ENCODE data around the gene OR2T2. TPM values are rescaled to one million over a fixed set of nuclear protein-coding genes. Genes with fewer than 3 reads are reported as not detected.
"Not testable (repeated sequence)": the region's sequence is repeated elsewhere in the genome, so short reads cannot be mapped to it uniquely, and the experiment has no call there.

OR2T2 gene
- total RNA-seq, 1 experiment from 2014 or later: not detected

DNA sequence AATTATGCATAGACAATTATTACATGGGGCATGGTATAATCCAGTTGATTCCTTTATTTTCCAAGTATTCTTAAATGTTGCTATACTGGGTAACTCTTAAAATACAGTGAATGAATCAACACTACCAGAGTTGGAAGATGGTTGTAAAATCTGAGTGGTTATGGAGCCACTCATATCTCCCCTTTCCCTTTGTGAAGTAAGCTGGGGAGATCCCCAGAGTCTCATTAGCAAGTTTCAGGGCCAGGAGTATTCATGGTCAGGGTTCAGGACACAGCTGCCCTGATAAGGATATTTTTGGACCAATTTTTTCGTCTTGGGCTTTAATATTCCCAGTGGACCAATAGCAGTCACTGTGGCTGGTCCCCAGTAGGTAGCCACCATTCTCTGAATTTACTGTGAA, 6.8 kb upstream of the OR2T2 start:
- not testable (repeated sequence) for H2BK5ac ChIP-seq (ENCODE audit: insufficient read length, low read length); H3K36me3 Mint-ChIP-seq (ENCODE audit: insufficient read depth in 1 of 3, low read depth in 3 of 3); H4K20me1 ChIP-seq (ENCODE audit: control insufficient read depth, insufficient read depth, insufficient read length); H3K9ac ChIP-seq (ENCODE audit: extremely low read depth, insufficient read length, low read length); H3K4me3 Mint-ChIP-seq; H2BK120ac ChIP-seq (ENCODE audit: low read depth, low read length, poor library complexity, severe bottlenecking); H2AK5ac ChIP-seq (ENCODE audit: insufficient read length, low read length); H4K91ac ChIP-seq (ENCODE audit: insufficient read length, low read depth, low read length); H3K79me2 ChIP-seq (ENCODE audit: insufficient read depth, low read length); H2BK15ac ChIP-seq (ENCODE audit: low read depth, low read length); H3T11ph ChIP-seq (ENCODE audit: low read length); H3K79me1 ChIP-seq (ENCODE audit: insufficient read depth, low read depth, low read length, poor library complexity, severe bottlenecking); H3K4me1 ChIP-seq (ENCODE audit: insufficient read depth, low read length); H2AFZ ChIP-seq (ENCODE audit: low read length); H3K23me2 ChIP-seq (ENCODE audit: insufficient read length, low read depth, low read length, poor library complexity, severe bottlenecking); H3K27ac Mint-ChIP-seq; H3K27ac ChIP-seq (ENCODE audit: insufficient read length, low read depth, low read length); H3K18ac ChIP-seq (ENCODE audit: insufficient read length, low read depth, low read length); H3K4ac ChIP-seq (ENCODE audit: low read depth, low read length); H3K14ac ChIP-seq (ENCODE audit: insufficient read depth, low read length); H3K23ac ChIP-seq (ENCODE audit: insufficient read length, low read depth, low read length); H2BK20ac ChIP-seq (ENCODE audit: low read depth, low read length, poor library complexity, severe bottlenecking); H3K27me3 Mint-ChIP-seq (ENCODE audit: low read depth); H2BK12ac ChIP-seq (ENCODE audit: insufficient read length, low read depth, low read length); H3K4me1 Mint-ChIP-seq; DNase-seq; H4K8ac ChIP-seq (replicated peaks; ENCODE audit: insufficient read length, low read depth, low read length); H3K27me3 ChIP-seq (ENCODE audit: insufficient read depth, low read length); H4K5ac ChIP-seq (ENCODE audit: insufficient read length, low read depth, low read length); H3K4me2 ChIP-seq (ENCODE audit: insufficient read depth, insufficient read length, low read length); H3K56ac ChIP-seq (ENCODE audit: insufficient read length, low read depth, low read length)
- WGBS (ENCODE audit: extremely low coverage, insufficient read length, low lambda C conversion rate): no CpG with 5 or more reads among the region's 1 CpG
- H3K9me3 Mint-ChIP-seq: peaks cover 55 to 59% of the 10 kb centered on the region in 2 experiments
- peaks cover 26% of the 10 kb centered on the region for H3K9me3 ChIP-seq (ENCODE audit: control insufficient read depth, low read depth, low read length)

DNA sequence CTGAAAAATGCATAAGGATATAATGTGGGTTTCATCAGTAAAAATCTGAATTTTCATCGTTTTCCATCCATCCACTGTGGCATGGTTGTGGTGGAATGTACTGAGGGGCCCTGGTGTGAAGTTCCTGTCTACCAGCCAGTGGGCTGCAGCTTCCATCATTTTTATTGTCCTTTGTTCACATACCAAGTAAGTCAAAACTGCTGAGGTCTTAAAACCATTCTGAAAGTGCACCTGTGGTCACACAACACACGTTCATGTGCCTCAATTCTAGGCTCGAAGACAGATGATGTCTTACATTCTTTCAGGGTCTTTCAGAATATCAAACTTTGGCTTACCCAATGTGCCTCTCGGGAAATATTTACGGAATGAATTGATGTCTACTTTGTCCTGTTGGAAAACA, 6.2 kb upstream of the OR2T2 start:
- H3K9me3 ChIP-seq (ENCODE audit: control insufficient read depth, low read depth, low read length): peaks cover 22% of the 10 kb centered on the region
- not testable (repeated sequence) for DNase-seq; H3K4ac ChIP-seq (ENCODE audit: low read depth, low read length); H3K27ac ChIP-seq (ENCODE audit: insufficient read length, low read depth, low read length); H4K5ac ChIP-seq (ENCODE audit: insufficient read length, low read depth, low read length); H2BK5ac ChIP-seq (ENCODE audit: insufficient read length, low read length); H3K56ac ChIP-seq (ENCODE audit: insufficient read length, low read depth, low read length); H3K9ac ChIP-seq (ENCODE audit: extremely low read depth, insufficient read length, low read length); H2BK15ac ChIP-seq (ENCODE audit: low read depth, low read length); H4K8ac ChIP-seq (replicated peaks; ENCODE audit: insufficient read length, low read depth, low read length); H3K79me1 ChIP-seq (ENCODE audit: insufficient read depth, low read depth, low read length, poor library complexity, severe bottlenecking); H4K91ac ChIP-seq (ENCODE audit: insufficient read length, low read depth, low read length); H2BK12ac ChIP-seq (ENCODE audit: insufficient read length, low read depth, low read length); H3K27me3 Mint-ChIP-seq (ENCODE audit: low read depth); H3K14ac ChIP-seq (ENCODE audit: insufficient read depth, low read length); H3K23me2 ChIP-seq (ENCODE audit: insufficient read length, low read depth, low read length, poor library complexity, severe bottlenecking); H3K27ac Mint-ChIP-seq; H3K4me2 ChIP-seq (ENCODE audit: insufficient read depth, insufficient read length, low read length); H3K18ac ChIP-seq (ENCODE audit: insufficient read length, low read depth, low read length); H3K4me1 Mint-ChIP-seq; H3K4me1 ChIP-seq (ENCODE audit: insufficient read depth, low read length); H3K27me3 ChIP-seq (ENCODE audit: insufficient read depth, low read length); H2AK5ac ChIP-seq (ENCODE audit: insufficient read length, low read length); H4K20me1 ChIP-seq (ENCODE audit: control insufficient read depth, insufficient read depth, insufficient read length); H3K23ac ChIP-seq (ENCODE audit: insufficient read length, low read depth, low read length); H3T11ph ChIP-seq (ENCODE audit: low read length); H3K79me2 ChIP-seq (ENCODE audit: insufficient read depth, low read length); H3K36me3 Mint-ChIP-seq (ENCODE audit: insufficient read depth in 1 of 3, low read depth in 3 of 3); H3K4me3 Mint-ChIP-seq; H2BK120ac ChIP-seq (ENCODE audit: low read depth, low read length, poor library complexity, severe bottlenecking); H2BK20ac ChIP-seq (ENCODE audit: low read depth, low read length, poor library complexity, severe bottlenecking); H2AFZ ChIP-seq (ENCODE audit: low read length)
- H3K9me3 Mint-ChIP-seq: peaks cover 60 to 63% of the 10 kb centered on the region in 2 experiments
- WGBS (ENCODE audit: extremely low coverage, insufficient read length, low lambda C conversion rate): no CpG with 5 or more reads among the region's 5 CpGs

All from H9 (cell line).